GM21526 (cell line): ENCODE results near the gene ANO4.

Experiments
- ATAC-seq: cut with Tn5 transposase; IDR thresholded peaks from one replicate; pipeline ENCODE4 v1.9.1; 2021; ENCODE audit warnings: moderate library complexity; ENCODE audit not compliant: unreplicated experiment, low FRiP score

The ANO4 gene

GRCh38 chr12:100935929-100936328 lies 141.4 kb downstream of the ANO4 start:
- ATAC-seq: no peak

GRCh38 chr12:100936661-100937060 lies 142.1 kb downstream of the ANO4 start:
- no peak for ATAC-seq

GRCh38 chr12:100940503-100940902 lies 145.9 kb downstream of the ANO4 start:
- no peak for ATAC-seq

GRCh38 chr12:100942984-100943749 lies 148.6 kb downstream of the ANO4 start:
- ATAC-seq: no peak

- ATAC-seq: no peak
These were observed 157.2 kb downstream of the ANO4 start for GRCh38 chr12:100951756-100952155.

GRCh38 chr12:100953217-100953616 lies 158.6 kb downstream of the ANO4 start:
- no peak for ATAC-seq

- no peak for ATAC-seq
These were observed 159.1 kb downstream of the ANO4 start for GRCh38 chr12:100953677-100954076.

- no peak for ATAC-seq
These were observed 159.5 kb downstream of the ANO4 start for GRCh38 chr12:100954118-100954517.

GRCh38 chr12:100955139-100955538 lies 160.6 kb downstream of the ANO4 start:
- no peak for ATAC-seq

GRCh38 chr12:100956311-100956852 lies 161.8 kb downstream of the ANO4 start:
- ATAC-seq: no peak

- ATAC-seq: no peak
These were observed 164.9 kb downstream of the ANO4 start for GRCh38 chr12:100959481-100959880.

- ATAC-seq: no peak
These were observed 167.6 kb downstream of the ANO4 start for GRCh38 chr12:100962086-100962712.

GRCh38 chr12:100963381-100963780 lies 168.8 kb downstream of the ANO4 start:
- ATAC-seq: no peak

- ATAC-seq: no peak
These were observed 169.5 kb downstream of the ANO4 start for GRCh38 chr12:100964028-100964427.

GRCh38 chr12:100967189-100967588 lies 172.6 kb downstream of the ANO4 start:
- no peak for ATAC-seq

GRCh38 chr12:100970894-100971293 lies 176.3 kb downstream of the ANO4 start:
- no peak for ATAC-seq

- ATAC-seq: no peak
These were observed 177.5 kb downstream of the ANO4 start for GRCh38 chr12:100972121-100972520.

GRCh38 chr12:100974341-100974740 lies 179.8 kb downstream of the ANO4 start:
- ATAC-seq: no peak

GRCh38 chr12:100974747-100975146 lies 180.2 kb downstream of the ANO4 start:
- no peak for ATAC-seq

GRCh38 chr12:100976735-100977134 lies 182.2 kb downstream of the ANO4 start:
- ATAC-seq: no peak

- no peak for ATAC-seq
These were observed 186.3 kb downstream of the ANO4 start for GRCh38 chr12:100980856-100981255.
